HFFc6 (cell line): ENCODE measurements around the gene CLDN20. TPM values are rescaled to one million over a fixed set of nuclear protein-coding genes. Genes with fewer than 3 reads are reported as not detected.
A peak's percentile ranks its signal among the peaks of the same experiment; 100 is the strongest.

ENCODE experiments used
- DNase-seq: peaks from one replicate; pipeline ENCODE4 v3.0.0-alpha.2; 2018
- H3K27ac Mint-ChIP-seq: 2 replicates; pipeline ENCODE4 v1.8.0; 2020; ENCODE audit warnings: mild to moderate bottlenecking, mixed read lengths
- H3K27me3 Mint-ChIP-seq: 2 replicates; pipeline ENCODE4 v1.8.0; 2021; ENCODE audit warnings: mild to moderate bottlenecking, moderate library complexity, mixed read lengths; ENCODE audit not compliant: insufficient read depth
- H3K36me3 Mint-ChIP-seq: 2 replicates; pipeline ENCODE4 v1.8.0; 2021; ENCODE audit warnings: low read depth, mixed read lengths
- H3K4me1 Mint-ChIP-seq: 2 replicates; pipeline ENCODE4 v1.8.0; 2020; ENCODE audit warnings: low read depth, mixed read lengths
- H3K4me3 Mint-ChIP-seq: 2 replicates; pipeline ENCODE4 v1.8.0; 2020; ENCODE audit warnings: mild to moderate bottlenecking, moderate library complexity, mixed read lengths
- H3K9me3 Mint-ChIP-seq: 2 replicates; pipeline ENCODE4 v1.8.0; 2020; ENCODE audit warnings: mild to moderate bottlenecking, mixed read lengths
- total RNA-seq, 6 experiments: library from RNA; stranded (reverse); fragmentation: NEBNext Ultra II Directional; extraction: Animal tissue kit (Norgen Biotek cat#: 25700); gene quantifications; 2 replicates in 1 of 6; 3 replicates in 5 of 6; pipeline ENCODE4 v1.2.3, GENCODE V29; 2021
- TF ChIP-seq, protein P1 (sequence below): fragments of 200-600 bp; sonication (generic); IDR thresholded peaks from 2 replicates; pipeline ENCODE4 v1.5.0; 2021; ENCODE audit warnings: antibody characterized with exemption, mild to moderate bottlenecking

The CLDN20 gene
- total RNA-seq, 6 experiments from 2014 or later, result not detected

DNA sequence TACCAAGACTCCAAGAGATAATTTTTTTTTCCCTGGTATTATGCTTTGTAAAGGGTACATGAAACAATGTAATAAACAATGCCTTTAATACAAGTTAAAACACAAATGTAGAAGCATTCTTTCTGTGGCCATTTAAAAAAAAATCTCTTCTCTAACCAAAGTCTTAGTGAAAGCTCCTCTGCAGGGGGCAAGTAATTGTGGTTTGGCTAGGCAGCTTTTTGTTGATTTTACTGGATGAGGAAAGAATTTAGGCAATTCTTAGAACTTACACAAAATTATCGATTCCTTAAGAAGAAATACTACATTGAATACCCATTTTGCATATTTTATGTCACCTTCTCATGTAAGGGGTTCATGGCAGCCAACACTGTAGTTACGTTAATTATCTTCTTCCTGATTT lies 38.1 kb downstream of the CLDN20 start:
- H3K9me3 Mint-ChIP-seq, result no peaks in the 10 kb centered on the region
- H3K27ac Mint-ChIP-seq, result no peak overlapping the region
- peaks cover 39% of the 10 kb centered on the region for H3K36me3 Mint-ChIP-seq
- no peaks in the 10 kb centered on the region for H3K27me3 Mint-ChIP-seq
- no peak overlapping the region for H3K4me3 Mint-ChIP-seq
- peaks cover 22% of the 10 kb centered on the region for H3K4me1 Mint-ChIP-seq
- TF ChIP-seq, protein P1, sequence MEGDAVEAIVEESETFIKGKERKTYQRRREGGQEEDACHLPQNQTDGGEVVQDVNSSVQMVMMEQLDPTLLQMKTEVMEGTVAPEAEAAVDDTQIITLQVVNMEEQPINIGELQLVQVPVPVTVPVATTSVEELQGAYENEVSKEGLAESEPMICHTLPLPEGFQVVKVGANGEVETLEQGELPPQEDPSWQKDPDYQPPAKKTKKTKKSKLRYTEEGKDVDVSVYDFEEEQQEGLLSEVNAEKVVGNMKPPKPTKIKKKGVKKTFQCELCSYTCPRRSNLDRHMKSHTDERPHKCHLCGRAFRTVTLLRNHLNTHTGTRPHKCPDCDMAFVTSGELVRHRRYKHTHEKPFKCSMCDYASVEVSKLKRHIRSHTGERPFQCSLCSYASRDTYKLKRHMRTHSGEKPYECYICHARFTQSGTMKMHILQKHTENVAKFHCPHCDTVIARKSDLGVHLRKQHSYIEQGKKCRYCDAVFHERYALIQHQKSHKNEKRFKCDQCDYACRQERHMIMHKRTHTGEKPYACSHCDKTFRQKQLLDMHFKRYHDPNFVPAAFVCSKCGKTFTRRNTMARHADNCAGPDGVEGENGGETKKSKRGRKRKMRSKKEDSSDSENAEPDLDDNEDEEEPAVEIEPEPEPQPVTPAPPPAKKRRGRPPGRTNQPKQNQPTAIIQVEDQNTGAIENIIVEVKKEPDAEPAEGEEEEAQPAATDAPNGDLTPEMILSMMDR, result no peak
- no peak for DNase-seq

DNA sequence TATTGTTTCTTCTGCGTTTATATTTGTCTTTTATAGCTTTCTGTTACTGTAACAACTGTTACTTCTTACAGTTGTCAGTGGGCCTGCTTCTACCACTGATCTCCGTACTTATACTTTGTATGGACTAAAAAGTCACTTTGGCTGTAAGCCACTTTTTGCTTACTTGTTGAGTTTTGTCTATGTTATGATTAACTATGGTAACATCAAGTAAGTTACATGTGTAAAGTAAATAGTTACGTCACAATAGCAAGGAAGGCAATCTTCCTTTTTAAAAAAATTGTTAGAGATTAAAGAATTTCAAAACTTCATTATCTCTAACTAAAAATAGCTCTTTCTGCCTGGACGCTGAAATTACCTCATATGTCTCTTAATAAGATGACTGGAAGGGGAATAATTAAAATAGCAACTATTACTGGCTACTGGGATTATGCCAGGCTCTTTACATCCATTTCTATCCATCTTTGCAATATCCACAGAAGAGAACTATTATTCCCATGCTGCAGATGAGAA lies 39.6 kb downstream of the CLDN20 start:
- H3K27ac Mint-ChIP-seq, result peak overlapping the region; percentile 39
- no peaks in the 10 kb centered on the region for H3K27me3 Mint-ChIP-seq
- TF ChIP-seq, protein P1, result no peak
- no peak for DNase-seq
- no peaks in the 10 kb centered on the region for H3K9me3 Mint-ChIP-seq
- peaks cover 41% of the 10 kb centered on the region for H3K36me3 Mint-ChIP-seq
- H3K4me3 Mint-ChIP-seq, result no peak overlapping the region
- H3K4me1 Mint-ChIP-seq, result peaks cover 26% of the 10 kb centered on the region

DNA sequence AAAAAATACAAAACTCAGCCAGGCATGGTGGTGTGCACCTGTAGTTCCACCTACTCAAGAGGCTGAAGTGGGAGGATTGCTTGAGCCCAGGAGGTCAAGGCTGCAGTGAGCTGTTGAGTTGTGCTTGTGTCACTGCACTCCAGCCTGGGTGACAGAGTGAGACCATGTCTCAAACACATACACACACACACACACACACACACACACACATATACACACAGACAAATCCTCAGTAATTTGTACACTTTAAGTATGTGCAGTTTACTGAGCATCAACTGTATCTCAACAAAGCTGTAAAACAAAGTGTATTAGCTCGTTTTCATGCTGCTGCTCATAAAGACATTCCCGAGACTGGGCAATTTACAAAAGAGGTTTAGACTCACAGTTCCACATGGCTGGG lies 43.1 kb downstream of the CLDN20 start:
- H3K27ac Mint-ChIP-seq, result no peak overlapping the region
- no peaks in the 10 kb centered on the region for H3K9me3 Mint-ChIP-seq
- peaks cover 50% of the 10 kb centered on the region for H3K4me1 Mint-ChIP-seq
- H3K27me3 Mint-ChIP-seq, result no peaks in the 10 kb centered on the region
- TF ChIP-seq, protein P1, result no peak
- no peak for DNase-seq
- H3K36me3 Mint-ChIP-seq, result peaks cover 51% of the 10 kb centered on the region
- no peak overlapping the region for H3K4me3 Mint-ChIP-seq

DNA sequence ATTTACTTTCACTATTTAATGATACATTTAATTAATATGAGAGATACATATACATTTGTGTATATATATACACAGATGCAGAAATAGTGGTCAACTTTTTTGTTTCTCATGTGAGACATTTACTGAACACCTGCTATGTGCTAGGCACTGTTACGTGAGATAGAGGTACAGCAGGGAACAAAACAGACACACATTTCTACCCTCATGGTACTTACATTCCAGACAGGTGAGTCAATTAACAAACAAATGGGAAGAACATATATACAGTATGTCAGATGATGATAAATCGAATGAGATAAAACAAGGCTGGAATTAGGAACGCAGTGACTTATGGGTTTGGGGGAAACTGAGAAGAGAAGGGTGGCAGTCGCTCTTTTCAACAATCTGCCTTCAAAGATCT lies 45.3 kb downstream of the CLDN20 start:
- DNase-seq, result no peak
- Mint-ChIP-seq H3K9me3 (no peaks in the 10 kb centered on the region), H3K27ac (peak overlapping the region; percentile 53), H3K4me1 (peaks cover 58% of the 10 kb centered on the region), H3K27me3 (no peaks in the 10 kb centered on the region), H3K36me3 (peaks cover 51% of the 10 kb centered on the region), H3K4me3 (no peak overlapping the region)
- TF ChIP-seq, protein P1, result no peak

DNA sequence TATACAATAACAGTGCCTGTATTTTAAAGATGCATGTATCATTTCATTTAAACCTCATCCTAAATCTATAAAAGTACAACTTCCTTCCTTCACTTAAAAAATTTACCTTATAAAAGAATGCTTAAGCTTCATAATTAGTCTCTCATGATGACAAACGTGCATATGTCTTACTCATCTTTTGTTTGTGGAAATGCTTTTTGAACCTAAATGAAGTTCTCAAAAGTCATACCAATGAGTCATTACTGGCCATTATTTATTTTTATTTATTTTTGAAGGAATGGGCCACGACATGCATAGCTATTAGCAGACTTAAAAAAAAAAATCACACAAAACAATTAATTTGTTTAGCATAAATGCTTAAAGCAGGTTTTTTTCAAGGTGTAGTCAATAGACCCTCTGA lies 46.8 kb downstream of the CLDN20 start:
- no peaks in the 10 kb centered on the region for H3K9me3 Mint-ChIP-seq
- peak overlapping the region; percentile 56 for H3K4me3 Mint-ChIP-seq
- peaks cover 60% of the 10 kb centered on the region for H3K4me1 Mint-ChIP-seq
- H3K27me3 Mint-ChIP-seq, result no peaks in the 10 kb centered on the region
- H3K27ac Mint-ChIP-seq, result peak overlapping the region; percentile 88
- peaks cover 44% of the 10 kb centered on the region for H3K36me3 Mint-ChIP-seq
- DNase-seq, result peak; percentile 71
- TF ChIP-seq, protein P1, result no peak

DNA sequence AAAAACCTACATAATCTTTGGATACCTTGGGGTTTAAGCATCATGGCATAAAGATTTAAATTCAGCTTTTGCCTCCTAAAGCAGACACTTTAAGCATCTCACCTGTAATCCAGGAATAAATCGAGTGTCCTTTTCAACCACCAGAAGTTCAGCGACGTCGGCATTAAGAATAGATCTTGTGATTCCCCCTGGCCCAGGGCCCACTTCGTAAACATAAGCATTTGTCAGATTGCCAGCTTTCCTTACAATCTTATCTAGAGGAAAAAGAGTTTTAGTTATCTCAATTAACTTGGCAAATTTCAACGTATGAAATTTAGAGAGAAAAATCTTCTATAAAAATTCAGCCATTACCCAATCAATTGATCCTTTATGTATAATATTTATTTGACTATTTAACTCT lies 47.3 kb downstream of the CLDN20 start:
- Mint-ChIP-seq H3K27me3 (no peaks in the 10 kb centered on the region), H3K4me1 (peaks cover 65% of the 10 kb centered on the region), H3K27ac (peak overlapping the region; percentile 88), H3K4me3 (no peak overlapping the region; the same call in 1 of the 2 replicates), H3K9me3 (no peaks in the 10 kb centered on the region), H3K36me3 (peaks cover 44% of the 10 kb centered on the region)
- no peak for DNase-seq
- TF ChIP-seq, protein P1, result no peak
